IPS DF 4.7 (cell line): ENCODE results near the gene BCL10.

ENCODE experiments used
- DNase-seq: peaks from one replicate; pipeline ENCODE4 v3.0.0-alpha.2; 2013; ENCODE audit warnings: low spot score; ENCODE audit errors: extremely low read depth

BCL10 gene

DNA sequence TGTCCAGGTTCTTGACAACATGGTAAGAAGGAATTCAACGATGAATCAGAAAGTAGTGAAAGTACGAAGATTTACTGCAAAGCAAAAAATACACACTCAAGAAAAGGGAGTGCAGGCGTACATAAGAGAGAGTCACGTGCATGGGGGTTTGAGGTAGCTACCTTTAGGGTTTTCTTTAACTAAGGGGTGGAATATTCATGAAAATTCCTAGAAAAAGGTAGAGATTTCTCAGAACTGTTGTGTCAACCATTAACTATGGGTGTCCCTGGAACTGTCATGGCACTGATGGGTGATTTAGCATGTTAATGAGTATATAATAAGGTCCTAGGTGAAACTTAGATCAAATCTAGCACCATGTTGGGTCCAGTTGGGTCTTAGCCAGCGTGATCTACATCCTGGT, 53.1 kb downstream of the BCL10 start:
- no peak for DNase-seq

DNA sequence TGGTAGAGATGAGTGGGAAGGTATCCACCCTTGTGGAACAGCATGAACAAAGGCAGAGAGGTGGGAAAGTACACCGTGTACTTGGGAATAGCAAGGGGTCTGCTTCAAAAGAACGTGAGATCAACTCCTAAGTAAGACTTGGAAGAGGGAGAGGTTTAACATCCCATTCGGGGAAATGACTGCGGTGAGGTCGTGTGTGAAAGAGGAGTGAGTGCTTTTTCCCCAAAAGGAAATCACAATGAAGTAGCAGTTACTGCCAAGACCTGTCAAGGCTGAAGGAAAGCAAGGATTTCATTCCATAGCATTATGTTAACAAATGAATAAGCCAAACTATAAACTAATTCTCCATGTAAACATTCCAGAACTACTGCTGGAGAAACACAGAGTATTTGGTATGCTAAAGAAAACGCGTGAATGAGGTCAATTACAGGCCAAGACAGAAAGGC, 55.7 kb downstream of the BCL10 start:
- DNase-seq = no peak

DNA sequence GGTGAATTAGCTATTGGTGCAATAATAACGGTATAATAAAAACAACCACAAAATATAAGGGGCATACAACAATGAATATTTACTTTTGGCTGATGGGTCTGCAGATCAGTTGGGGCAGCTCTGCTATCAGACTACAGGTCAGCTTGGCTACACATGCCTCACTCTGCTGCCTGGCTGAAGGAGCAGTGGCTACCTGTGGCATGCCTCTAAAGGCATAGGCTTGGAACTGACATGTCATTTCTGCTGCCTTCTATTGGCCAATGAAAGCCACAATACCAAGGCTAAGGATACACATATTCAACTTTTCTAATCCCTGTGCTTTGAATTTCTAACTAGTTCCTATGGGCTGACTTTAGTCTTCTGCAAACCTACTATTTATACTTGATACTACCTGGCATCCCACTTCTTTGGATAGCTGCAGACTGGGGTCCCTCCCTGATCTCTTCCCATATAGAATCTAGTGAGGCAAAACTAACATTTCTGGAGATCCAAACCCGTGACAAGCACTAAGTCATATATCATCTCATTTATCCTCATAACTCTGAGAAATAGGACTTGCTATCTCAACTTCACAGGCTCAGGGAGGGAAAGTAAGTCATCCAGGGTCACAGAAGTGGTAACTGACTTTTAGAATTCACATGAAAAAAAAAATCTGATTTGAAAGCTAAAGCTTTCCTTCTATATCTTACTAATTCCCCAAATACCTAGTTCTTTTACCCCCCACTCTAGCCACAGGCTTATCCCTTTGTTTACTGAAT, 56.4 kb downstream of the BCL10 start:
- DNase-seq = no peak

DNA sequence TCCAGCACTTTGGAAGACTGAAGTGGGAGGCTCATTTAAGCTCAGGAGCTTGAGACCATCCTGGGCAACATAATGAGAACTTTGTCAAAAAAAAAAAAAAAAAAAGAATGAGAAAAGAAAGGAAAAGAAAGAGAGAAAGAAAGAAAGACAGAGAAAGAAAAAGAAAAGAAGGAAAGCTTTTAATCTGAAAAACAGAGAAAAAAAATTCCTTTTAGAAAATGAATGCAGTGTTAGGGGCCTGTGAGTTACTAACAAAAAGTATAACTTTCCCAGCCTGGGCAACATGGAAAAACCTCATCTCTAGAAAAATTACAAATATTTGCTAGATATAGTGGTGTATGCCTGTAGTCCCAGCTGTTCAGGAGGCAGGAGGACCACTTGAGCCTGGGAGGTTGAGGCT, 59.7 kb downstream of the BCL10 start:
- DNase-seq = no peak
